CD1c-positive myeloid dendritic cell (primary cell): ENCODE data around the gene ZSCAN10.
A peak's percentile ranks its signal among the peaks of the same experiment; 100 is the strongest.
"Not testable (repeated sequence)": the region's sequence is repeated elsewhere in the genome, so short reads cannot be mapped to it uniquely, and the experiment has no call there.

ENCODE experiments used
- DNase-seq: peaks from one replicate; pipeline ENCODE4 v3.0.0-alpha.2; 2016; ENCODE audit errors: extremely low spot score

ZSCAN10 gene

GRCh38 chr16:3085868-3086595 is 13.1 kb downstream of the ZSCAN10 start:
- DNase-seq, result peak; percentile 25

GRCh38 chr16:3084969-3085670 is 14.0 kb downstream of the ZSCAN10 start:
- DNase-seq, result no peak

GRCh38 chr16:3084491-3084890 is 14.6 kb downstream of the ZSCAN10 start:
- DNase-seq, result no peak

GRCh38 chr16:3083408-3083807 is 15.7 kb downstream of the ZSCAN10 start:
- not testable (repeated sequence) for DNase-seq

GRCh38 chr16:3081957-3082356 is 17.1 kb downstream of the ZSCAN10 start:
- not testable (repeated sequence) for DNase-seq

GRCh38 chr16:3080024-3080423 is 19.1 kb downstream of the ZSCAN10 start:
- no peak for DNase-seq

- DNase-seq, result no peak
These were observed 22.5 kb downstream of the ZSCAN10 start for GRCh38 chr16:3076577-3076976.

GRCh38 chr16:3075946-3076345 is 23.1 kb downstream of the ZSCAN10 start:
- DNase-seq, result not testable (repeated sequence)

- no peak for DNase-seq
These were observed 23.6 kb downstream of the ZSCAN10 start for GRCh38 chr16:3075523-3075915.

- DNase-seq, result peak; percentile 51
These were observed 24.1 kb downstream of the ZSCAN10 start for GRCh38 chr16:3074860-3075522.

GRCh38 chr16:3073448-3073847 is 25.6 kb downstream of the ZSCAN10 start:
- DNase-seq, result no peak

- DNase-seq, result not testable (repeated sequence)
These were observed 26.4 kb downstream of the ZSCAN10 start for GRCh38 chr16:3072576-3073263.

GRCh38 chr16:3072148-3072547 is 26.9 kb downstream of the ZSCAN10 start:
- DNase-seq, result not testable (repeated sequence)

GRCh38 chr16:3071655-3072054 is 27.4 kb downstream of the ZSCAN10 start:
- no peak for DNase-seq

GRCh38 chr16:3070608-3071111 is 28.4 kb downstream of the ZSCAN10 start:
- DNase-seq, result no peak

- DNase-seq, result not testable (repeated sequence)
These were observed 29.9 kb downstream of the ZSCAN10 start for GRCh38 chr16:3069146-3069545.

GRCh38 chr16:3068487-3068886 is 30.6 kb downstream of the ZSCAN10 start:
- DNase-seq, result no peak

- no peak for DNase-seq
These were observed 32.7 kb downstream of the ZSCAN10 start for GRCh38 chr16:3066440-3066748.

- DNase-seq, result no peak
These were observed 33.2 kb downstream of the ZSCAN10 start for GRCh38 chr16:3065742-3066439.

GRCh38 chr16:3065069-3065741 is 33.9 kb downstream of the ZSCAN10 start, which contains the start of gene IL32:
Gene IL32 (plus strand): TSS chr16:3065640. CDS start chr16:3065812, 172 bp downstream.
- no peak for DNase-seq
